ENCODE results near the gene AMBN. TPM values are rescaled to one million over a fixed set of nuclear protein-coding genes. Genes with fewer than 3 reads are reported as not detected.

AMBN gene, protein sequence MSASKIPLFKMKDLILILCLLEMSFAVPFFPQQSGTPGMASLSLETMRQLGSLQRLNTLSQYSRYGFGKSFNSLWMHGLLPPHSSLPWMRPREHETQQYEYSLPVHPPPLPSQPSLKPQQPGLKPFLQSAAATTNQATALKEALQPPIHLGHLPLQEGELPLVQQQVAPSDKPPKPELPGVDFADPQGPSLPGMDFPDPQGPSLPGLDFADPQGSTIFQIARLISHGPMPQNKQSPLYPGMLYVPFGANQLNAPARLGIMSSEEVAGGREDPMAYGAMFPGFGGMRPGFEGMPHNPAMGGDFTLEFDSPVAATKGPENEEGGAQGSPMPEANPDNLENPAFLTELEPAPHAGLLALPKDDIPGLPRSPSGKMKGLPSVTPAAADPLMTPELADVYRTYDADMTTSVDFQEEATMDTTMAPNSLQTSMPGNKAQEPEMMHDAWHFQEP
- not detected for total RNA-seq

DNA sequence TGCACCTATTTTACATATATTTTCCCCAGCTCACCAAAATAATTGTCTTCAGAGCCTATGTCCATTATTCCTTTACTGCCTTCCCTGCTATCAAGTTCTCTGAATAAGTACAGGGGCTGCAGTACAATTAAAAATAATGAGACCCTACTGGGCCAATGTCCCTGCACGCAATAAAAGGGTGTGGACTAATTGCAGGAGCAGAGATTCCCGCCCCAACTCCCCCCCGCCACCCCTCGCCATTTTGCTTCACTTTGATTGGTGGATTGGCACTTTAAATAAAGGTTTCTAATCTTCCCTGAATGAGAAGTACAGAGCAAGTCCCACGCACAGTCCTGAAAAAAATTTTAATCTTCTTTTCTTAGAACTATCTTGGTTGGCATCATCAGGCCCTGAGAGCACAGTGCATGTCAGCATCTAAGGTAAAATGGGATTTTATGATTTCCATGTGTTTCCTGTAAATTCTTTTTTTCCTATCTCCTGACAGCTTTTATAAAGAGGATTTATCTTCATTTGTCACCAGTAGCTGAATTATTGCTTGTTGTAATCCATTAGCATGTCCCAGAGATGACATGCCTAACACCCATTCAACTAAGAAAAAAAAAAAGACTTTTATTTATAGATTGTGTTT lies at the start of gene AMBN:
AMBN (plus strand) TSS at position 302 of the 628 bp plus-strand sequence; CDS start at position 405, 103 bp downstream.
- Histone ChIP-seq H3K4me3 (no peak within 1 kb of the TSS), H3K27ac (no peak within 1 kb of the TSS)
- intact Hi-C loops (cut with DNase I) = no loop called here

DNA sequence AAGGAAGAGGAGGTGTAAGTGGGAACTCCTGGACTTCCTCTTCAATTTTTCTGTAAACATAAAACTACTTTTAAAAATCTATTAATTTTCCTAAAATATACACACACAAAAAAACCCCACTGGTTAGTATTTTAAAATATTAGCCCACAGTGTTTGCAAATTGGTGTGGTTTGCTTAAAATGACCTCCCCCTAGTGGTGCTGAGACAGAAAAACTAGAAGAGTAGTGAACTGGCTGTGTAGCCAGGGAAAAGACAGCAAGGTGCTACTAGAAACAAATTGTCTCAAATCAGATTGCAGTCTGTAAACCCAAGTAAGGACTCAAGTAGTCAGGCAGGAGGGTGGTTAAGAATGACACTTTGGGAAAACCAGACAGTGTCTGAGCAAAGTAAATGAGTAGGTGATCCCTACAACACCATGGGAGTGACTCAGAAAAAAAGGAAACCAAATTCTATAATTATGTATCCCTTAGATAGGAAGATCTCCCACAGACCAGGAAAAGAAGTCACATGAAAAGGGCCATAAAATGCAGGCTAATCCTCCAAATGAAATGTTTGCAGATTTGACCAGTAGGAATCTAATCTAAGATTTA lies 47.7 kb upstream of the AMBN start:
- Histone ChIP-seq H3K4me1 (no peaks in the 10 kb centered on the region), H3K36me3 (no peaks in the 10 kb centered on the region), H3K4me3 (no peak overlapping the region), H3K27ac (no peak overlapping the region), H3K9me3 (no peaks in the 10 kb centered on the region), H3K9ac (ENCODE audit: low read depth in 2 of 2, low read length in 2 of 2) (no peak overlapping the region), H3K27me3 (no peaks in the 10 kb centered on the region)
- TF ChIP-seq, protein P1, sequence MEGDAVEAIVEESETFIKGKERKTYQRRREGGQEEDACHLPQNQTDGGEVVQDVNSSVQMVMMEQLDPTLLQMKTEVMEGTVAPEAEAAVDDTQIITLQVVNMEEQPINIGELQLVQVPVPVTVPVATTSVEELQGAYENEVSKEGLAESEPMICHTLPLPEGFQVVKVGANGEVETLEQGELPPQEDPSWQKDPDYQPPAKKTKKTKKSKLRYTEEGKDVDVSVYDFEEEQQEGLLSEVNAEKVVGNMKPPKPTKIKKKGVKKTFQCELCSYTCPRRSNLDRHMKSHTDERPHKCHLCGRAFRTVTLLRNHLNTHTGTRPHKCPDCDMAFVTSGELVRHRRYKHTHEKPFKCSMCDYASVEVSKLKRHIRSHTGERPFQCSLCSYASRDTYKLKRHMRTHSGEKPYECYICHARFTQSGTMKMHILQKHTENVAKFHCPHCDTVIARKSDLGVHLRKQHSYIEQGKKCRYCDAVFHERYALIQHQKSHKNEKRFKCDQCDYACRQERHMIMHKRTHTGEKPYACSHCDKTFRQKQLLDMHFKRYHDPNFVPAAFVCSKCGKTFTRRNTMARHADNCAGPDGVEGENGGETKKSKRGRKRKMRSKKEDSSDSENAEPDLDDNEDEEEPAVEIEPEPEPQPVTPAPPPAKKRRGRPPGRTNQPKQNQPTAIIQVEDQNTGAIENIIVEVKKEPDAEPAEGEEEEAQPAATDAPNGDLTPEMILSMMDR (IDR thresholded peaks at IDR 0.05) = no peak
- DNase-seq = no peak
- intact Hi-C loops (cut with DNase I) = no loop called here

More for the DNA sequence above, at the start of gene AMBN:
- Histone ChIP-seq H3K4me1 (no peaks in the 10 kb centered on the region), H3K9ac (ENCODE audit: low read depth in 2 of 2, low read length in 2 of 2) (no peak within 1 kb of the TSS), H3K36me3 (no peaks in the 10 kb centered on the region), H3K9me3 (no peaks in the 10 kb centered on the region), H3K27me3 (no peaks in the 10 kb centered on the region)
- TF ChIP-seq, protein P1 (IDR thresholded peaks at IDR 0.05) = no peak
- DNase-seq = no peak

DNA sequence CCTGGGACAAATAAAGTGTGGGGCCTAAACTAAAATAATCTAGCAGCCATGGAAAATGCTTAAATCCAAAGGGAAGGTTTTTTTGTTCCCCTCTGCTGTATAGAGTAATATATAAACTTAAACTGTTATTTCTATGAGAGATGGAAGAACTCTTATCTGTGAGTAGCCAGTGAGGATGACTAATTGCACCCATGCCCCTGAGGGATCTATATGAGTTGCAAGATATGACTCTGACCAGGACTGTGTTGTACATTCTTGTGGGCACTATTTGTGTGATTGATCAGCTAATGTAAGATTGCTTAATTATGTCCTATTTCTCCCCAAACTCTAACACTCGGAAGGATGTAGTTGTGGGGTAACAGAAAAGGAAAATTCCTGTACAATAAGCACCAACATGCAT lies 35.2 kb upstream of the AMBN start:
- Histone ChIP-seq H3K36me3 (no peaks in the 10 kb centered on the region), H3K9ac (ENCODE audit: low read depth in 2 of 2, low read length in 2 of 2) (no peak overlapping the region), H3K27ac (no peak overlapping the region), H3K9me3 (no peaks in the 10 kb centered on the region), H3K4me3 (no peak overlapping the region), H3K27me3 (no peaks in the 10 kb centered on the region), H3K4me1 (no peaks in the 10 kb centered on the region)
- TF ChIP-seq, protein P1 (IDR thresholded peaks at IDR 0.05) = no peak
- intact Hi-C loops (cut with DNase I) = no loop called here
- no peak for DNase-seq

DNA sequence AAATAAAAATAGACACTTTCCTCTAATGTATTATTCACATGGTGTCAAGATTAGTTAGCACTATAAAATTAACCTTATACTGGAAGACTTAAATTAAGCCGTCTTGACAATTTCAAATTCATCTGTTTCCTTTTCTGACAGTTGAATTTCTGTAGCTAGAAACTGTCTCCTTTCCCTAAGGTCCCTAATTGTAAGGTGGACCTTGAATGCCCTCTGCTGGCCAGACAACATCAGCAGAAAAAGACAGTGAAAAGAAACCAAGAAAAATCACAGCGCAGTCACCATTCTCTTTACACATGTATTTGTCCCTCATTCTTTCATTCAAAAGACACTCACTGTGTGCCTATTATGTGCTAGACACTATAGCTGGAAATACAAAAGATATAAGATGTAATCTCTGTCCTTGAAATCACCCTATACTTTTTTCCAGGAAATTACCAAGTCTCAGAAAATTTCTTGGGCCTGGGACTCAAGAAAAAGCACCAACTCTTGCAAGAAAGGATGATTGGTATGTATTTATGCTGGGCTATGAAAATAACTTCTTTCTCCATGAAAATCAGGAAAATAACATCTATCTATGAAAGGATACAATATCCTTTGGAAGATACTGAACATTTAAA lies 32.7 kb upstream of the AMBN start:
- H3K27ac ChIP-seq = no peak overlapping the region
- TF ChIP-seq, protein P1 (IDR thresholded peaks at IDR 0.05) = peak; percentile 44
- H3K27me3 ChIP-seq = no peaks in the 10 kb centered on the region
- no peak overlapping the region for H3K9ac ChIP-seq (ENCODE audit: low read depth in 2 of 2, low read length in 2 of 2)
- intact Hi-C loops (cut with DNase I) = no loop called here
- H3K9me3 ChIP-seq = no peaks in the 10 kb centered on the region
- H3K4me1 ChIP-seq = no peaks in the 10 kb centered on the region
- no peaks in the 10 kb centered on the region for H3K36me3 ChIP-seq
- H3K4me3 ChIP-seq = no peak overlapping the region
- DNase-seq = peak; percentile 34

DNA sequence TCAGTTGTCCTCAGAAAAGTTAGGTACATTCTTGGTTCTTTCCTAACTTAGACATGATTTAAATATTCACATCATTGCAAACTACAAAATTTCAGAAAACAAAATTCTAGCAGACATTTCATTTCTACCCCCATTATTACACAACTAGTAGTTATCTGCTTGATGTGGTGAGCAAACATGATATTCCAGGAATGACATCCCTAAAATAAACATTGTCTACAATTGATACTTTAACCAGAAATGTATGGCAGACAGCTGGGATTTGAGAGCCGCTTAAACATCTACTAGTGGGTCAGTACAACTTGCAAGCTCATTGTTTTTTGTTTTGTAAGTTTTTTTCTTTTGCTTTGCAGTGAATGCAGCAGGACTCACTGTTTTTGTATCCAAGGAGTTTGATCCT lies 32.1 kb upstream of the AMBN start:
- no peak overlapping the region for H3K27ac ChIP-seq
- no peaks in the 10 kb centered on the region for H3K9me3 ChIP-seq
- no peak for DNase-seq
- no peaks in the 10 kb centered on the region for H3K4me1 ChIP-seq
- TF ChIP-seq, protein P1 (IDR thresholded peaks at IDR 0.05) = no peak
- H3K36me3 ChIP-seq = no peaks in the 10 kb centered on the region
- no peaks in the 10 kb centered on the region for H3K27me3 ChIP-seq
- no peak overlapping the region for H3K9ac ChIP-seq (ENCODE audit: low read depth in 2 of 2, low read length in 2 of 2)
- no peak overlapping the region for H3K4me3 ChIP-seq
- intact Hi-C loops (cut with DNase I) = no loop called here
